Adrenal gland (tissue), 5 donors: ENCODE data around the gene PDIA4.

Experiments used
- POLR2A ChIP-seq, 2 donors: fragments of 450-650 bp; IDR thresholded peaks; one replicate each; pipeline ENCODE4 v1.6.1; 2017; ENCODE audit warnings: antibody characterized with exemption in 2 of 2, mild to moderate bottlenecking in 2 of 2, moderate library complexity in 1 of 2
- TF ChIP-seq, protein P1 (sequence below), 6 experiments: fragments of 450-650 bp in 4 of 6; fragments of 200-600 bp in 2 of 6; sonication (generic) in 1 of 6; IDR thresholded peaks; 1 replicate in 5 of 6; 2 replicates in 1 of 6; pipeline versions ENCODE4 v1.5.1 to v1.8.0; 2016 to 2021; ENCODE audit warnings: antibody characterized with exemption in 6 of 6, mild to moderate bottlenecking in 2 of 6, moderate library complexity in 1 of 6
- donor health status: DM: no; HTN: no; CAD: no.

DNA sequence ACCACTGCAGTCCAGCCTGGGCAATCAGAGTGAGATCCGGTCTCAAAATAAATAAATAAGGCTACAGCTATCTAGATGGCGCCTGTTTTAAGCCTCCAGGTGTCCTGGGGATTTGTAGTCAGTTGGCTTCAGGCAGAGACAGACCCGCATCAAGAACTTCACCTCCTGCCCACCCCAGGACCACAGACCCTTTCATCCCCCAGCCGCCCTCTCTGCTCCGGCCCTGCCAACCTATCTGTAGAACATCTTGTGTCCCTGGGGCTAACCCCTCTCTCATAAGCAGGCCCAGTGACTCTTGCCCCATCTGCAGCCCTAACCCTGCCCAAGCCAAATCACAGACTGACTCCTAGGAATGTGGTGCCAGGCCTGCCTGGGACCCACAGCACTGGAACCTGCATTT is 17.9 kb downstream of the PDIA4 start:
- no peak for TF ChIP-seq POLR2A (IDR thresholded peaks at IDR 0.05)
- TF ChIP-seq, protein P1, sequence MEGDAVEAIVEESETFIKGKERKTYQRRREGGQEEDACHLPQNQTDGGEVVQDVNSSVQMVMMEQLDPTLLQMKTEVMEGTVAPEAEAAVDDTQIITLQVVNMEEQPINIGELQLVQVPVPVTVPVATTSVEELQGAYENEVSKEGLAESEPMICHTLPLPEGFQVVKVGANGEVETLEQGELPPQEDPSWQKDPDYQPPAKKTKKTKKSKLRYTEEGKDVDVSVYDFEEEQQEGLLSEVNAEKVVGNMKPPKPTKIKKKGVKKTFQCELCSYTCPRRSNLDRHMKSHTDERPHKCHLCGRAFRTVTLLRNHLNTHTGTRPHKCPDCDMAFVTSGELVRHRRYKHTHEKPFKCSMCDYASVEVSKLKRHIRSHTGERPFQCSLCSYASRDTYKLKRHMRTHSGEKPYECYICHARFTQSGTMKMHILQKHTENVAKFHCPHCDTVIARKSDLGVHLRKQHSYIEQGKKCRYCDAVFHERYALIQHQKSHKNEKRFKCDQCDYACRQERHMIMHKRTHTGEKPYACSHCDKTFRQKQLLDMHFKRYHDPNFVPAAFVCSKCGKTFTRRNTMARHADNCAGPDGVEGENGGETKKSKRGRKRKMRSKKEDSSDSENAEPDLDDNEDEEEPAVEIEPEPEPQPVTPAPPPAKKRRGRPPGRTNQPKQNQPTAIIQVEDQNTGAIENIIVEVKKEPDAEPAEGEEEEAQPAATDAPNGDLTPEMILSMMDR (IDR thresholded peaks at IDR 0.05) = no peak
